ENCODE data around the gene GSE1.

The GSE1 gene

DNA sequence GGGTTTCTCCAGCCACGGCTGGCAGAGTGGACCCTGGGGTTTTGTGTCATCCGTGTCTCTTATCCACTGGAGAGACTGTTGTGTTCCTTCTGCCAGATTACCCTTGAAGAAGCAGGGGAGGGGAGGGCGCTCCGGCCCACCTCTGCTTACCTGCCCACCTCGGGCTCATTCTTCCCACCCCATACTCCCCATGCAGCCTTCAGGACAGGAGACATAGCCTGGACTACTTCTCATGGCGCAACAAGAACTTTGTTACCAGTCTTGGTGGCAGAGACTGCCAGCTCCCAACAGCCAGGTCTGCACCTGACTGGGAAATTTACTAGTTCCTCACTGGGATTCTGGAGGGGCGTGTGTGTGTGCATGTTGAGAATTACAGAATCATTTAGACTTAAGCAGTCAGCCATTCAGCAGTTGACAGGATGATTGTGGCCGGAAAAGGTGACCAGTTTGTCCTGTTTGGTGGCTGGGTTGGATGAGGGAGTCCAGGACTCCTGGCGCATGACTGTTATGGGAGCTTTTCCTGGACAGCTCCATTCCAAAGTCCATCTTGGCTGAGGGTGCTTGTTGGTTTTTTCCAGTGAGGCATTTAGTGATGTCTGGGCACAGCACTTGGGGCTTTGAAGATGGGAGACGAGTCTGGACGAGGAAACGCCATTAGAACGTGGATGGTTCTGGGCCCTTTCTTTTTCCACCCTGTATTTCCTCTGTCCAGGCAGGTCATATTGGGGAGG is 8.7 kb downstream of the GSE1 start:
- no peak for DNase-seq

DNA sequence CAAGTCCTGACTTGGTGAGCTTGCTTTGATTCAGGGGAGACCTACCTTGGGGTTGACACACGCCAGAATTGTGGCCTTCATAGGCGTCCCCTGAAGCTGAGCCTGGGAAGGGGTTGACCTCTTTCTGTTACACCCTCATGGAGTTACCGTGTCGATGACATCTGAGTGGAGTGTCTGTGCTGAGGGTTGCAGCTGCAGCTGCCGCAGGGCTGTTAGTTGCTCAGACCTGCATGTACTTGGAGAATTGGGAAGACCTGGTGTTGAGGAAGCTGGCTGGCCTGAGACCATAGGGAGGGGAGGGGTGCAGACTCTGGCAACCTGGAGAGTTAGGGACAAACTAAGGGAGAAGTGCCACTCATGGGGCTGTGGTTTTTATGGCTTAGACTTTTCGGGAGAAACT is 9.6 kb downstream of the GSE1 start:
- no peak for DNase-seq

GRCh38 chr16:85623250-85623649 is 10.1 kb downstream of the GSE1 start:
- DNase-seq: no peak

- no peak for DNase-seq
These were observed 11.0 kb downstream of the GSE1 start for GRCh38 chr16:85623997-85624601.

DNA sequence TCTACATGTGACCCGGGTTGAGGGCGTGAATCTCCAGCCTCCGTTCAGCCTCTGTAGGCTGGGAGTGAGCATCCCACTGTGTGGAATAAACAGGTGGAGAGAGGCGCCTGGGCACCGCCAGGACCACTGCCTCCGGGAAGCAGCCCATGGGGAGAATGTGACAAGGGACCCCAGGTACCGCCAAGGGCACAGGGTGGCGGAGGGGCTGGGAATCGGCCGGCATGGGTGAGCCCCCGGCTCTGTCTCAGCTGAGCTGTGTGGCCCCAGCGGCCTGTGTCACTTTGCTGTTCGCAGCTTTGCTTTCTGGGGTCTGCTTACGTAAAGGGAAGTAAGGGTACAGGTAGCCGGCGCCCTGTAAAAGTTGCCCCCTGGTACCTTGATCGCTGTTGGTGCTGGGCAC is 11.5 kb downstream of the GSE1 start:
- no peak for DNase-seq

DNA sequence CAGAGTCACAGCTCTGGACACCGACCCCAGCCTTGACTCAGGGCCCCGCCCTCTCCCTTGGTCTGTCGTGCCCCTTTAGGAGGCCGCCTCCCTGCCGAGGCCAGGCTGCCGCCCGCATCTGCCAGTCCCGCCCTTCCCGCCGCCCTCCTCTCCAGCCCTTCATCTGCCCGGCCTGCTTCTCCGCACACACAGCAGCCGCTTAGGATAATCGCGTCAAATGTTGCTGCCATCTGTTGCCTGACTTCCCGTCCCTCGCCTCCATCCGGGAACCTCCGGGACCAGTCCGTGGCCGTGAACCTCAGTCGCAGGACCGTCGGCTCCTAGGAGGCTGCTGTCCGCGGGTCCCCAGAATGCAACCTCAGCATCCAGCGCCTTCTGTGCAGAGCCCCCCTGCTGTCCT is 11.9 kb downstream of the GSE1 start:
- DNase-seq: no peak

GRCh38 chr16:85625485-85626117 is 12.5 kb downstream of the GSE1 start:
- no peak for DNase-seq

DNA sequence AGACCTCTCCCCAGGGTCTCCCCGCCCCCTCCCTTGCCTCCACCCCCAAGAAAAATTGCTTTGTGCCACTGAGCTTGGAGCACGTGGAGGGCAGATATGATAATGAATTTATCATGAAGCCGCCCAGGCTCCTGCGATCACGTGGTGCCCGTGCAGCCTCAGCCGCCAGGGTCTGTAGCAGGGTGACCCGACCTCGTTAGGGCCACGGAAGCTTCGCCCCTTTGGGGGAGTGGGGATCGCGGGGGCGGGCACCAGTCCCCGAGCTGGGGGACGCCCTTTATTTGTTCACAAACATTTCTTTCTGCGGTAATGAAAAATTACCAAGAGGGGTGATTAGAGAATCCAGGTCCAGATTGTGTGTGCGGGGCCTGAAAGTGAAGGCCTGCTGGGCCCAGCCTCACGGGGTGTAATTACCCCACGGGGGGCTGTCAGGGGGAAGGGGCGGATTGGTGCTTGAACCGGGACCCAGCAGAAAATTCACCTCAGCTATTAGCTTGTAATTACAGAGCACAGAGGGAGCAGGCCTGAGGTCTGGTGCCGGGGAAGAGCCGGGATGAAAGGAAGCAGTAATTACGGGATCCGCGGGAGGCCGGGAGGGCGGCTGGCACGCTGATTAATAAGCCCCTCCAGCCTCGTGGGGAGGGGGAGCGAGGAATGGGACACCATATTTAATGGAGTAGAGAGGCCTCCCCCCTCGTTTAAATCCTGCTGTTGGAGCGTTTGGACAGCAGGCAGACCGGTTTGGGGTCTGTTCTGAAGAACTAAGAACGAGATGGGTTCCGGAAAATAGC is 13.3 kb downstream of the GSE1 start:
- no peak for DNase-seq

GRCh38 chr16:85627089-85627488 is 14.0 kb downstream of the GSE1 start:
- DNase-seq: no peak

DNA sequence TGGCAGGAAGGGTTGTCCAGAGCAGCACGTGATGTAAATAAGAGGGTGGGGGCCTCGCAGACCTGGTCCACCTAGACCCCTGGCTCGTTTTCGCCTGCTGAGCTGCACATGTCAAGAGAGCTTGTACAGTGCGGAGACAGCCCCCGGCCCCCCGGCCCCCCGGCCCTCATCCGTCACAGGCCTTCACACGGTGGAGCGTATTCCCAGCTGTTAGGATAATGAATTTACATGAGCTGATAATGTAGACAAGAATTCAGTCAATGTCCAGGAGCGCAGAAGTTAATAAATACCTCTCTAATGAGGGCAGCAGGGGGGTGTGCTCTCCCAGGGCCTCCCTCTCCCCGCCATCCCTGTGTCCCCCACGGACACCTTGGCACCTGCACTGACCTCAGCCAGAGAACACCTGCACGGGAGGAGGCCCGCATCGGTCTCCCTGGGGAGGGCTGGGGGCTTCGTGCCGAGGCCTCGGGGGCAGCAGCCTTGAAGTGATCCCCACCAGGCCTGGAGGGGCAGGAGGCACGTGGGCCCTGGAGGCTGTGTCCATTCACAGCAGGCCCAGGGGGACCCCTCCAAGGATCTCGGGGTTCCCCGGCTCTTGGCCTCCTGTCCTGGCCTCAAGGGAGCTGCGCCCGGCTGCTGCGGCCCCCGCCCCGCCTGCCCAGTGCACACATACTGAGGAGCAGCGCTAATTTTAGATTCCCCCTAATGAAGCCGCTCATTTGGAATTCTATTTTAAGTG is 14.6 kb downstream of the GSE1 start:
- no peak for DNase-seq

DNA sequence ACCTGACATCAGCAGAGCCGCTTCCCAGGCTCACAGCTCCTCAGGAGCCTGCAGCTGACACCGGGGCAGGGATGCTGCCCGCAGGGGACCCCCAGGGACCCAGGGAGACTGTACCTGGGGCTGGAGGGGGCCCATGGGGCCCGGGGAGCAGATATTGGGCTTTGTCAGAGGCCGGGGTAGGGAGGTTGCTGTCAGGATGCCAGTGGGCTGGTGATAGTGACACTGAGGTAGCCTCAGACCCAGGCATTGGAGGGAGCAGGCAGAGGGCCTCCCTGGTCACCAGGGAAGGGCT is 15.1 kb downstream of the GSE1 start:
- no peak for DNase-seq

DNA sequence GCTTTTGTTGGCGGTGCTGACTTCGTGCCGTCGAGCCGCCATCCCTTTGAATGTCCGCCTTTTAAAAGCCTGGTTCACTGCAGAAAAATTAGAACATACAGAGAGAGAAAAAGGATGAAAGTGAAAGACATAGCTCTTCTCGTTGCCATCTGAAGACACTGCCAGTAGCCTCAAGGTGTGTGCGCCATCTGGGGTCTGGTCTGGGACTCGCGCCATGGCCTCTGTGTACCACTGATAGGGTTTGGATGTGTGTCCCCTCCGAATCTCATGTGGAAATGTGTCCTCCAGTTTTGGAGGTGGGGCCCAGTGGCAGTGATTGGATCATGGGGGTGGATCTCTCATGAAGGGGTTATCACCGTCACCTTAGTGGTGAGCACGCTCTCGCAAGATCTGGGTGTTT is 15.5 kb downstream of the GSE1 start:
- no peak for DNase-seq

DNA sequence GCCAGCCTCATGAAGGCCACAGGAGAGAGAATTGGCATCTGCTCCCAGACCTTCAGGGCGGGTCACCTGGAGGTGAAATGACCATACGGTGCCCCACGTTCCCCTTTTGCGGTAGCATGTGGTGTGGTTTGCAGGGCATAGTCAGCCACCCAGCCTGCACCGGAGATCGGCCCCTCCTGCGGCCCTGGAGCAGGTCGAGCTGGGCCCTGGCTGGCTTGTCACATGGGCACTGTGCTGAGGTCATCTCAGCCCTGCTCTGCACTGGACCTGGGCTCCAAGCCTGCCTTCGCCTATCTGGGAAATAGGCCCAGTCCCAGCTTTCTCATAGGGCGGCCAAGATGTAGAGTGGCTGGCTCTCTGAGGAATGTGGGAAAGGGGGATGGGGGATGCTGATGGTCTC is 16.2 kb downstream of the GSE1 start:
- no peak for DNase-seq

DNA sequence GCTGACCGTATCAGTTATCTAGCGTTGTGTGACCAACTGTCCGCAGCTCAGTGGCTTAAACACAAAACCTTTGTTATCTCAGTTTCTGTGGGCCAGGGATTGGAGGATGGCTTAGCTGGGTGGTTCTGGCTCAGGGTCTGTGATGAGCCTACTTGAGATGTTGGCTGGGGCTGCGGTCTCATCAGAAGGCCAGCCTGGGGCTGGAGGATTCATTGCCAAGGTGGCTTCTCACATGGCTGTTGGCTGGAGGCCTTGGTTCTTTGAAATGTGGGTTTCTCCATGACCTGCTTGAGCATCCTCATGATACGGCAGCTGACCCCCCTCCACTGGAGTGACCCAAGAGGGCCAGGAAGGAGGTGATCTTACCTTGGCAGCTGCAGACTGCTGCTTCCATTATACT is 16.7 kb downstream of the GSE1 start:
- DNase-seq: no peak

DNA sequence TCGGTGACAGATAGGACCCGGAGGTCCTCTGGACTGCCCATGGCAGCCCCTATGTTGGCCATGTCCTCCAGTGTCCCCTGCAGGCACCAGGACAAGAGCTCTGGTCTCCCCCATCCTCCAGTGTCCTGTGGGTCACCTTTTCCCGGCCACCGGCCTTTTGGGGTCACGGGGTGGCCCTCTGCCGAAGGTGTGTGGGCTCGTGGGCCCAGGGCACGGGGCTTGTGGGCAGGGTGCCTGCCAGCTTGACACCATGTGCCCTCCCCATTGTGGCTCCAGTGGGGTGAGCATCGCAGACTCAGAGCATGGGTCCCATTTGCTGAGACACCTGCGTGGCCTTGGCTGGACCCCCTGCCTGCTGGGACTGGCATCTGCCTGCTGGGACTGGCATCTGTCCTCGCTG is 18.1 kb downstream of the GSE1 start:
- no peak for DNase-seq

DNA sequence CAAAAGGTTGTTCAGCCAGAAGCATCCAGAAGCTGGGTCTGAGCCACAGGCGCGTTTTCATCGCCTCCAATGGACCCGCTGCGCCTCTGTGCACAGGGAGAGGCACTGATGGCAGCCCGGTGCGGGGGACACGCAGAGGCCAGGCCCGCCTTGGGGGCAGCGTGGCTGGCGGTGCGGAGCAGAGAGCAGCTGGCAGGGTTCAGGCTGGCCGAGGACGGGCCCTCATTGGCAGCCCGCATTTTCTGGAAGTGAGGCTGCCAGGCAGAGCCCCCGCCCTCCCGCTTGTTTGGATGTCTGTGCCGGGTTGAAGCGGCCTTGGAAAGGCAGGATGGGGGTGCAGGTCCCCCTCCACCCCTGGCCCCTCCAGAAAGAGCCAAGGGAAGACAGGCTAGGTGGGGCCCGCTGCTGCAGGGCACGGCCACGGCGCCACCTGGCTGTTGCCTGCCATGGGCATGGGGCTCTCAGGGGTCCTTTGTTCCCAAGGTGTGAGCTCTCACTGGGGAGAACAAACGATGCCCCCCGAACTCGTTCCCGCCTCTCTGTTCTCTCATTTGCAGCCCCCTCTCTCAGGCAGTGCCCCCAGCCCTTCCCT is 18.8 kb downstream of the GSE1 start:
- no peak for DNase-seq

- no peak for DNase-seq
These were observed 19.8 kb downstream of the GSE1 start for GRCh38 chr16:85632709-85633437.

GRCh38 chr16:85633438-85633743 is 20.3 kb downstream of the GSE1 start:
- DNase-seq: no peak

DNA sequence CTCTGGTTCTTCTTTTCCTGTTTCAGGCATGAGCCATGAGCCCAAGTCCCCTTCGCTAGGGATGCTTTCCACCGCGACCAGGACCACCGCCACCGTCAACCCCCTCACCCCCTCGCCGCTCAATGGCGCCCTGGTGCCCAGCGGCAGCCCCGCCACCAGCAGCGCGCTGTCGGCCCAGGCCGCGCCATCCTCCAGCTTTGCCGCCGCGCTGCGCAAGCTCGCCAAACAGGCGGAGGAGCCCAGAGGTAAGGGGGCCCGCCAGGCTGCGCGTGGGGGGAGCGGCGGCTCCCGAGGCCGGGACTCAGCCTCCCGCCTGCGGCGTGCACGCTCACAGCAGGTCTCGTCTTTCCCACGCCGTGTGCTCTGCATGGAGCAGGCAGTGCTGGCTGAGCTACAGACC is 20.8 kb downstream of the GSE1 start:
- no peak for DNase-seq

- DNase-seq: no peak
These were observed 21.8 kb downstream of the GSE1 start for GRCh38 chr16:85634747-85635544.

GRCh38 chr16:85635545-85636140 is 22.5 kb downstream of the GSE1 start:
- DNase-seq: no peak

Data from CD4-positive, alpha-beta T cell treated with Interleukin-12 subunit alpha and Interleukin-12 subunit beta, for 1 hour (primary cell).